Choroid plexus epithelial cell (primary cell): ENCODE results near the gene CIAO3.

ENCODE experiments used
- DNase-seq: peaks from one replicate; pipeline ENCODE4 v3.0.0-alpha.2; 2010; ENCODE audit warnings: low read depth
- H3K4me3 ChIP-seq: 2 replicates; pipeline ENCODE4 v1.5.1; 2011; ENCODE audit warnings: low read depth, mild to moderate bottlenecking, control low read depth, low read length, moderate library complexity
- TF ChIP-seq, protein P1 (sequence below): conservative IDR thresholded peaks from 2 replicates; pipeline ENCODE4 v1.5.1; 2011; ENCODE audit warnings: low read depth, mild to moderate bottlenecking, control low read depth, inconsistent platforms, low read length, moderate library complexity

Gene CIAO3

DNA sequence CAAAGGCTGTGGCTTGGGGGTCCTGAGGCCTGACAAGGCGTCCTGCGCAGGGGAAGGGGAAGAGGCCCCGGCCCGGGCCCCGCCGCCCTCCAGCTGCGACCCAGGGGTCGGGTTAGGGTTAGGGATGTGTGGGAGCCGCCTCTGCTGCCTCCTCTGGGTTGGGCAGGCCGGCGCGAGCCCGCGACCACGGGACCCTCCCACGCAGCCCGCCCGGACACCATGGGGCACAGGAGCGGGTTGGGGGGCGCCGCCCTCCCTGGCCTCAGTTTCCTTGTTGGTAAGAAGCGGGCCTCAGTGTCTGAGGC is 386 bp downstream of the CIAO3 start:
- TF ChIP-seq, protein P1, sequence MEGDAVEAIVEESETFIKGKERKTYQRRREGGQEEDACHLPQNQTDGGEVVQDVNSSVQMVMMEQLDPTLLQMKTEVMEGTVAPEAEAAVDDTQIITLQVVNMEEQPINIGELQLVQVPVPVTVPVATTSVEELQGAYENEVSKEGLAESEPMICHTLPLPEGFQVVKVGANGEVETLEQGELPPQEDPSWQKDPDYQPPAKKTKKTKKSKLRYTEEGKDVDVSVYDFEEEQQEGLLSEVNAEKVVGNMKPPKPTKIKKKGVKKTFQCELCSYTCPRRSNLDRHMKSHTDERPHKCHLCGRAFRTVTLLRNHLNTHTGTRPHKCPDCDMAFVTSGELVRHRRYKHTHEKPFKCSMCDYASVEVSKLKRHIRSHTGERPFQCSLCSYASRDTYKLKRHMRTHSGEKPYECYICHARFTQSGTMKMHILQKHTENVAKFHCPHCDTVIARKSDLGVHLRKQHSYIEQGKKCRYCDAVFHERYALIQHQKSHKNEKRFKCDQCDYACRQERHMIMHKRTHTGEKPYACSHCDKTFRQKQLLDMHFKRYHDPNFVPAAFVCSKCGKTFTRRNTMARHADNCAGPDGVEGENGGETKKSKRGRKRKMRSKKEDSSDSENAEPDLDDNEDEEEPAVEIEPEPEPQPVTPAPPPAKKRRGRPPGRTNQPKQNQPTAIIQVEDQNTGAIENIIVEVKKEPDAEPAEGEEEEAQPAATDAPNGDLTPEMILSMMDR: no peak
- H3K4me3 ChIP-seq: peak overlapping the region; percentile 83
- DNase-seq: no peak

GRCh38 chr16:739560-740458 is 988 bp downstream of the CIAO3 start:
- DNase-seq: no peak
- TF ChIP-seq, protein P1: no peak
- peak overlapping the region; percentile 83 for H3K4me3 ChIP-seq

GRCh38 chr16:736936-737481 is 3.8 kb downstream of the CIAO3 start:
- DNase-seq: no peak
- TF ChIP-seq, protein P1: no peak
- no peak overlapping the region for H3K4me3 ChIP-seq

DNA sequence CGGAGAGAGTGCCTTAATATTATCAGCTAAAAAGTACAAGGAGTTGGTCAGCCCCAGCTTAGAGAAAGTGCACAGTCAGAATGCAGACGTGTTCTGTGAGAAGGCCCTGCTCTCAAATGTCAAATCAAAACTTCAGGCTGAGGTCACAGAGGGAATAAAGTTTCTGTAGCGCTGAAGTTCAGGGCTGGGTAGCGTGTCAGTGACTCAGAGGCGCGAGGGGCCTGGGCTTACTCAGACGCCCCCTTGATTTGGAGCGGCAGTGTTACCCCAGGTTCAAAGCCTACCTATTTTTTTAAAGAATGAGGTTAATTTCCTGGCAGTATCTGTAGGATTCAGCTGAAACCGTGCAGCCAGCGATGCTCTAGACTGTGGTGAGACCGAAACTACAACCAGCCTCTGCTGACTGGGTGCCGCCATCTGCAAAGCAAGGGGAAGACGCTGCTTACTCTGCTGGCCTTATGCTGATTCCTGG is 4.8 kb downstream of the CIAO3 start:
- DNase-seq: no peak
- TF ChIP-seq, protein P1: no peak
- H3K4me3 ChIP-seq: no peak overlapping the region

GRCh38 chr16:734981-735881 is 5.6 kb downstream of the CIAO3 start:
- no peak overlapping the region for H3K4me3 ChIP-seq
- DNase-seq: no peak
- TF ChIP-seq, protein P1: no peak

GRCh38 chr16:734208-734980 is 6.4 kb downstream of the CIAO3 start:
- TF ChIP-seq, protein P1: no peak
- DNase-seq: no peak
- H3K4me3 ChIP-seq: no peak overlapping the region
